Islet of Langerhans (tissue), 1 donor: Measurements from ENCODE around the gene BCDIN3D.
"Not testable (repeated sequence)": the region's sequence is repeated elsewhere in the genome, so short reads cannot be mapped to it uniquely, and the experiment has no call there.

ENCODE experiments used
- FAIRE-seq: peaks from one replicate; lab custom pipeline; 2011; peaks lifted over from hg19 to GRCh38; lab: Jason Lieb, UNC

BCDIN3D gene

DNA sequence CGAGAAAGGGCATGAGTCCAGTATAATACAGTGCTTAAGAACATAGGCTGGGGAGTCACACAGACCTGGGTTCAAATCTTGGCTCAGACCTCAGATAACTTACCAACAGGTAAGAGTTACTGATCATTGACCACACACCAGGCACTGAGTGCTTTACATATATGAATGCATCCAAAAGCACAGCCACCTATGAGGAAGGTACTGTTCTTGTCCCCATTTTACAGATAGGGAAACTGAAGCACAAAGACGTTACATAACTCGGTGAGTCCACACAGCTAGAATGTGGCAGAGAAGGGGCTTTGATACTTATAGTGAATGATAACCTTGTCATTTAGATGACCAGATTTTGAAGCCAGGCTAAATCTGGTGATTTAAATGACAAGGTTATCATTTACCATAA is 33.2 kb upstream of the BCDIN3D start:
- FAIRE-seq = no peak

GRCh38 chr12:49875115-49875720 is 32.3 kb upstream of the BCDIN3D start:
- FAIRE-seq = no peak

DNA sequence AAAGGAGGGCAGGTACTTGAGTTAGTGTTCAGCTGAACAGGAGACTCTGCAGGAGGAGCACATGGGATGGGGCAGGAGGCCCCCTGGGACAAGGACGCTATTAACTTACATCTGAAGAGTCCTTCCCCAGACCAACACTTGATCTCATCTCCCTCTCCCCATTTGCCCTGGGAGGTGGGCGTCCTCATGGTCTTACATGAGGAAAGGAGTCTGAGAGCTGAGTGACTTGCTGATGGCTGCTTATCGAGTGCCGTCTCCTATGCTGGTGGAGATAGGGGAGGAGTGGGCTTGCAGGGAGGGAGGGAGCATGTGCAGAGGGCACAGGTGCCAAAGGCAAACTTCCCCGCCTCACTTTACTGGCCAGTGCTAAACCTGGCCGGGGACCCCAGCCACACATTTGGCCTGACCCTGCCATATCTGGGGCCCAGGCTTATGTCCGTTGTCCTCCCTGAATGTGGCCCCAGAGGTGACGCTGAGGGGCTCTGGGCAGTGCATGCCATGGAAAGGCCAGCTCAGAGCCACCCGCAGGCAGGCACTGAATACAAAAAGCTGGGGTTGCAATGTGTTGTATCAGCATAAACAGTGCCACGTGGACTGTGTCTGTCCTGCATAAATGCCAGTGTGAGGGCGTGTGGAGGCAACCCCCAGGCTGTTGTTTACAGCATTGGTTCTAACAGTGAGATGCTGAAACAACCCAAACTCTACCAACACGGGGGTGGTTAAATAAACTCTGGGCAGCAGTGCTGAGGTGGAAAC is 31.4 kb upstream of the BCDIN3D start:
- FAIRE-seq = no peak

DNA sequence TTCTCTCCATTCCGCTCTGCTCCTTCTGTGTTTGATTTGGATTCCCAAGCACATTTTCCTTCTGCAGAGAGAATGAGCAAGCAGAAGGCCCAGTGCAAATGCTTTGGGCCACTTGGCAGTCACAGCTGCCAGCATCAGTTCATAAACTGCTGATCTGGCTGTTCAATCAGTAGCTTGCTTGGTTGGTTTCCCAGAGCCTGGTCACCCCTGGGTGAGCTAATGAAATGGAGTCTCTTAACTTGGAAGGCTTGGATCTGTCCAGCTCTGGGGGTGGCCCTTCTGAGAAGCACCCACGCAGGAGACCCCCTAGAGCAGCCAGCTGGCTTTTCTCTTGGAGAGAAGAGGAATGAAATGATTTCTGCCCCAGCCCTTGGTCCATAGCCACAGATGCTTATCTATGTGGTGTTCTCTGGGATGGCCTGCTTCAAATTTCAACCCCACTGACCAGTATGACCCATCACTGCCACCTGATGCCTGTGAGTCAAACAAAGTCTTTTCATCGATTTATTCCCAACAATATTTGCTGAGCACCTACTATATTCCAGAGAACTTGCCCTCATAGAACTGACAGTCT is 30.5 kb upstream of the BCDIN3D start:
- FAIRE-seq = no peak

DNA sequence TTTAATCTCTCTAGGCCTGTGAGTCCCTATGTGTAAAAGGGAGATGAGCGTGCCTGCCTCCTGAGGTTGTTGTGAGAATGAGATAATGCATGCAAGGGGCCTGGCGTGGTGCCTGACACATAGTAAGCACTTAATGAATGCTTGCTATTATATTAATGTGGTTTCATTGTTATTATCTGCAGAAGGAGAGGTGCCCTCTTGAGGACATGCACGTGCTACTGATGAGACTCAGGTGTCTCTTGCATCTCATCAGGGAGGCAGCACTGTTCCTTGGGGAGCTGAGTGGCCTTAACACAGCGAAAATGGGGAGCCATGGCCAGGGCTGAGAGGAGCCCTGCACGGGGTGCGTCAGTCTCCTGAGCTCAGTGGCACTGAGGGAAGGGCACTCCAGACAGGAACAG is 29.9 kb upstream of the BCDIN3D start:
- FAIRE-seq = no peak

- no peak for FAIRE-seq
These were observed 29.5 kb upstream of the BCDIN3D start for GRCh38 chr12:49872381-49872780.

DNA sequence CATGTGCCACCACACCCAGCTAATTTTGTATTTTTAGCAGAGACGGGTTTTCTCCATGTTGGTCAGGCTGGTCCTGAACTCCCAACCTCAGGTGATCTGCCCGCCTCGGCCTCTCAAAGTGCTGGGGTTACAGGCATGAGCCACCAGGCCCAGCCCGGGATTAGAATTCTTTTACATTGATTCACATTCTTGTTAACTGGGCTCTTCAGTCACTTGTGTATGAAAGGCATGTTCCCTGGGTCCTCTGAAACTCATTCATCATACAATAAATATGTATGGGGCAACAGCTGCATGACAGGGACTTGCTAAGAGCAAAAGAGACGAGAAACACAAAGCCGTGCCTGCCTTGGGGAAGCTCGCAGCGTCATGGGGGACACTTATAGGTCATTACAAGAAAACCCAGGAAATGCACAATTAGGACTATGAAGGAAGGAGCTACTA is 28.9 kb upstream of the BCDIN3D start:
- not testable (repeated sequence) for FAIRE-seq

- FAIRE-seq = no peak
These were observed 28.3 kb upstream of the BCDIN3D start for GRCh38 chr12:49871263-49871561.

DNA sequence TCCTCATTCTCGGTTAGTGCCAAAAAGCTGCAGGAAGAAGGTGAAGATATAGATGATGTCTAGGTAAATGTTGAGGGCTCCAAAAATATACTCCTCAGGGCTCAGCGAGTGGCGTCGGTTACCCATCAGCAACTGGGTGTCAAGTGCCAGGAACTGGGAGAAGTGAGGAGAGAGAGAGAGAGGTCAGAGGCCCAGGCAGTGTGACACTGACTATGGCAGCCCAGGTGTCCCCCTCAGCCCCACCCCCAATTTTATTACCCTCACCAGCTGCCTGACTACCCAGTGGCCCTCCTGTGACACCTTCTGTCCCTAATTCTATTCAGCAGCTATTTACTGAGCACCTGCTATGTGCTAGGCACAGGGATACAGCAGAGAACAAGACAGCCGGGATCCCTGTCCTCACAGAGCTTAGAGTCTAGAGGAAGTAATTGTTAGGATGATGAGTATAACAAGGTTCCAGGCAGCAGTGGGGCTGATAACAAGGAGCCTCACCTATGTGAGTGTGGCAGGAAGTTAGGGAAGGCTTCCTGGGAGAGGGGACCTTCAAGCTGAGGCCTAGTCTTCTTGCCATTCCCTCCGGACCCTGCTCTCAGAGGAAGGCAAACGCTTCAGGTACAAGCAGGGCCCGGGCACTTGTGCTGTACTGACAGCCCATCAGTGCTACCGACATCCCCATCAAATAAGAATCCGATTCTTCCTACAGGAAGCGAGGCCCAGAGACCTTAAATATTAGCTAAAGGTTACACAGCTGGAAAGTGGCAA is 27.8 kb upstream of the BCDIN3D start:
- FAIRE-seq = no peak

- no peak for FAIRE-seq
These were observed 27.1 kb upstream of the BCDIN3D start for GRCh38 chr12:49869816-49870500.

- peak; percentile 13 for FAIRE-seq
These were observed 26.3 kb upstream of the BCDIN3D start for GRCh38 chr12:49868952-49869815.

- no peak for FAIRE-seq
These were observed 25.5 kb upstream of the BCDIN3D start for GRCh38 chr12:49868449-49868848.

- FAIRE-seq = no peak
These were observed 24.9 kb upstream of the BCDIN3D start for GRCh38 chr12:49867570-49868341.

- no peak for FAIRE-seq
These were observed 24.1 kb upstream of the BCDIN3D start for GRCh38 chr12:49866859-49867569.

DNA sequence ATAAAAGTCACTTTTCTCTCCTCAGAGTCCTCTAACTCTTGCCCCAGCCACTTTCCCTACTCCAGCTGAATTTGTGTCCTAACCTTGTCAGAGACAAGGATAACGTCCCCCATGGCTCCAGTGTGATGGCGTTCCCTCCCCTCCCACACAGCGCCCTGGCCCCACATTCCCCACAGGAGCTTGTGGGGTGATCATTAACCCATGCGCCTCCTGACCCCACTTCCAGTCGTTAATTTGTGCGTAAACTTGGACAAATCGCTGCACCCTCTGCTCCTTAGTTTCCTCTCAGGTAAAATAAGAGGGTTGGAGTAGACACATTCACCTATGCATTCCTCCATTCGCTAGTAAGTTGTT is 22.9 kb upstream of the BCDIN3D start:
- no peak for FAIRE-seq

DNA sequence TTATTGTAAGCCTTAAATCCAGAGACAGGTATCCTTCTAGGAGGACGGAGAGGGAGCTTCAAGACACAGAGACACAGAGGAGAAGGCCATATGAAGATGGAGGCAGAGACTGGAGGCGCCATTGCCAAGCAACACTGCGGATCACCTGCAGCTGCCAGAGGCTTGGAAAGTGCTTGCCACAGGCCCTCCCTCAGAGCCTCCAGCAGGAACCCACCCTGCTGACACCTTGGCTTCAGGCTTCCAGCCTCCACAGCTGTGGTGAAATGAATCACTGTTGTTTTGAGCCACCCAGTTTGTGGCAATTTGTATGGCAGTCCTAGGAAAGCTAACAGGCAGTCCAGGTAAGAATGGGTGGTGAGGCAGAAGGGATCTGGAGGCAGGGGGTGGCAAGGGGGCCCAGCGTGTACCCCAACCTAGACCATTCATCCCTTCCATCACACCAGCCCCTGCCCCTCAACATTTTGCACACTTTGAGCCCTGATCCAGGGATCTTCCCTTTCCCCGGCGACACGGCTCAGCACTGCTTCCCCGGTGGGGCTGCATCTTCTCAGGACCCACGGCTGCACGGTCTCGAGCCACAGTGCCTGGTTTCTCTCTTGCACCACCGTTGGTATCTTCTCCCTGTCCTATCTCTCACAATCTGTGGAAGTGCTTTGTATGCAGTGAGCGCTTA is 22.3 kb upstream of the BCDIN3D start:
- no peak for FAIRE-seq

DNA sequence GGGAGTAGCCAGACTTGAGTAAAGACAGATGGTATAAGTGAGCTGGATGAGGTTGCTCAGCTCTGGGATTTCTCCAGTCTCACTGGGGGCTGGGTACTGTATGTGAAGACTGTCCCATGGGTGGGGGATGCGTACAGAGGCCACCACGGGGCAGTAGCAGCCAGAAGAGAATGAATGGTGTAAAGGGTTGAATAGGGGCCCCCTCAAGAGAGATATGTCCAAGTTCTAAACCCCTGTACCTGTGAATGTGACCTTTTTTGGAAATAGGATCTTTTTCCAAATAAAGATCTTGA is 21.8 kb upstream of the BCDIN3D start:
- FAIRE-seq = no peak

GRCh38 chr12:49863946-49864797 is 21.3 kb upstream of the BCDIN3D start:
- FAIRE-seq = no peak

- FAIRE-seq = not testable (repeated sequence)
These were observed 18.0 kb upstream of the BCDIN3D start for GRCh38 chr12:49860921-49861320.
